Measurements from ENCODE around the gene DPP3.

Gene DPP3

GRCh38 chr11:66470015-66470414 lies 10.2 kb upstream of the DPP3 start:
- TF ChIP-seq POLR2AphosphoS5 (IDR thresholded peaks at IDR 0.05; ENCODE audit: low read depth), result no peak
- no peak for TF ChIP-seq CTCF (IDR thresholded peaks at IDR 0.05; ENCODE audit: insufficient read depth, low read length)
- no peak for TF ChIP-seq SPI1 (IDR thresholded peaks at IDR 0.05; ENCODE audit: borderline replicate concordance, low read depth)
- no peak overlapping the region for H3K4me3 ChIP-seq (replicated peaks; ENCODE audit: insufficient read depth, low read length)
- no peak overlapping the region for H3K27ac ChIP-seq (replicated peaks)
- no peaks in the 10 kb centered on the region for H3K27me3 ChIP-seq (ENCODE audit: insufficient read depth, poor library complexity, severe bottlenecking)
- DNase-seq (ENCODE audit: low read depth in 1 of 2, low spot score in 1 of 2), result no peak

DNA sequence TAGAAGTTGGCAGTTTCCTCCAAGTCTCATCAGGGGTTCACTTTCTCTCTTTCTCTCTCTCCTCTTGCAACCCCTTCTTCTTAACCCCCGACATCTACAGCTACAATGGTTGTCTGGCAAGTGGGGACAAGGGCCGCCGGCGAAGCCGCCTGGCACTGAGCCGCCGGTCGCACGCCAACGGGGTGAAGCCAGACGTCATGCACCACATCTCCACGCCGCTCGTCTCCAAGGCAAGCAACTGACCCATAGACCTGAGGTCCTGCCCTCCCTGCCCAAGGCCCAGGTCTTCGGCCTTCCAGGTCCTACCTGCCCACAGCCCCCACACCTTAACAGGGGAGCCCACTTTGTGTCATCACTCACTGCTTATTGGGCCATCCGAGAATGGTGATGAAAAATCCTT lies 9.1 kb upstream of the DPP3 start:
- H3K27me3 ChIP-seq (ENCODE audit: insufficient read depth, poor library complexity, severe bottlenecking), result no peaks in the 10 kb centered on the region
- no peak for TF ChIP-seq GABPA (IDR thresholded peaks at IDR 0.05; ENCODE audit: low read depth)
- TF ChIP-seq CTCF (IDR thresholded peaks at IDR 0.05; ENCODE audit: insufficient read depth, low read length), result no peak
- TF ChIP-seq SPI1 (IDR thresholded peaks at IDR 0.05; ENCODE audit: borderline replicate concordance, low read depth), result no peak
- TF ChIP-seq REST (IDR thresholded peaks at IDR 0.05; ENCODE audit: insufficient replicate concordance, low read depth), result no peak
- TF ChIP-seq POLR2AphosphoS5 (IDR thresholded peaks at IDR 0.05; ENCODE audit: low read depth), result no peak

GRCh38 chr11:66472054-66472453 lies 8.2 kb upstream of the DPP3 start:
- no peaks in the 10 kb centered on the region for H3K27me3 ChIP-seq (ENCODE audit: insufficient read depth, poor library complexity, severe bottlenecking)
- TF ChIP-seq GABPA (IDR thresholded peaks at IDR 0.05; ENCODE audit: low read depth) (no peak), CTCF (IDR thresholded peaks at IDR 0.05; ENCODE audit: insufficient read depth, low read length) (no peak), SPI1 (IDR thresholded peaks at IDR 0.05; ENCODE audit: borderline replicate concordance, low read depth) (no peak), POLR2AphosphoS5 (IDR thresholded peaks at IDR 0.05; ENCODE audit: low read depth) (no peak), REST (IDR thresholded peaks at IDR 0.05; ENCODE audit: insufficient replicate concordance, low read depth) (no peak)
- no peak overlapping the region for H3K27ac ChIP-seq (replicated peaks)
- no peak overlapping the region for H3K4me3 ChIP-seq (replicated peaks; ENCODE audit: insufficient read depth, low read length)
- no peak for DNase-seq (ENCODE audit: low read depth in 1 of 2, low spot score in 1 of 2)

More for the DNA sequence above, 9.1 kb upstream of the DPP3 start:
- H3K27ac ChIP-seq (replicated peaks), result no peak overlapping the region
- DNase-seq (ENCODE audit: low read depth in 1 of 2, low spot score in 1 of 2), result no peak
- no peak overlapping the region for H3K4me3 ChIP-seq (replicated peaks; ENCODE audit: insufficient read depth, low read length)

- TF ChIP-seq CTCF (IDR thresholded peaks at IDR 0.05; ENCODE audit: insufficient read depth, low read length) (no peak), GABPA (IDR thresholded peaks at IDR 0.05; ENCODE audit: low read depth) (no peak), REST (IDR thresholded peaks at IDR 0.05; ENCODE audit: insufficient replicate concordance, low read depth) (no peak), SPI1 (IDR thresholded peaks at IDR 0.05; ENCODE audit: borderline replicate concordance, low read depth) (no peak), POLR2AphosphoS5 (IDR thresholded peaks at IDR 0.05; ENCODE audit: low read depth) (no peak)
- no peak for DNase-seq (ENCODE audit: low read depth in 1 of 2, low spot score in 1 of 2)
Measured at GRCh38 chr11:66473167-66473566, 7.1 kb upstream of the DPP3 start.

More at GRCh38 chr11:66473167-66473566, 7.1 kb upstream of the DPP3 start:
- H3K27ac ChIP-seq (replicated peaks), result no peak overlapping the region
- no peaks in the 10 kb centered on the region for H3K27me3 ChIP-seq (ENCODE audit: insufficient read depth, poor library complexity, severe bottlenecking)
- no peak overlapping the region for H3K4me3 ChIP-seq (replicated peaks; ENCODE audit: insufficient read depth, low read length)

All from HL-60 (cell line).